ENCODE measurements around the gene NUDT8. TPM values are rescaled to one million over a fixed set of nuclear protein-coding genes. Genes with fewer than 3 reads are reported as not detected.

The NUDT8 gene
- total and polyA plus RNA-seq, 10 of the 15 experiments (the other 5 are each of a cell fraction or from before 2014, with no cell fraction given) = 0.32 to 18.2 (median 9.8) TPM

DNA sequence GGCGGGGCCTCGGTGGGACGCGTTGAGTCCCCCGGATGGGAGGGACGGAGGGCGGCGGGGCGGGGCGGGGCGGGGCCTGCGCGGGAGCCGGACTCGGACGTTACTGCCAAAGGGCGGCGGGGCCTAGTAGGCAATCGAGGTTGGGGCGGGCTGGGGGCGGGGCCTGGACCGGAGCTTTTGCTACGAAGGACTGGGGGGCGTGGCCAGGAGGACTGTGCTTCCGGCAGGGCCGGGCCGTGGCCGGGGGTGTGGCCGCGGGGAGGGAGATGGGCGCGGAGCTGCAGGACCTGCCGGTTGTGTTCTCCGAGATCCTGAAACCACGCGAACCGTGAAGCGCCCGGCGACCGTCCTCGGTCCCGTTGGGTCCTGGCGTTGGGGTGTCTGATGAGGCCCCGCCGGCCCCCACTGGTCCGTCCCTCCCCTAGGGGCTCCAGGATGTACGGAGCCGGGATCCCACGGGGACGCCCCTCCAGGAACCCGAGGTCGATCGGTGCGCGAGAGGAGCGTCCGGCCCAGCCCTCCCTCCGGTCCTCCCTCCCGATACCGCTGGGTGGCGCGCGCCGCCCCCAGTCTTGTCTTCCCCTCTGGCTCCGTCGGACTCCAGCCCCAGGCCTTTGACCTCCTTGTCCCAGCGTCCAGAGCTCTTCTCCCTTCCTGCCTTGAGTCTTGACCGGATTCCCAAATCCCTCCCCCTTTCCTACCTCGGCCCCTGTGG lies 648 bp upstream of the NUDT8 start (continued):
- TF ChIP-seq IKZF2 (IDR thresholded peaks at IDR 0.05) (peak; percentile 25 to 46; a peak in 2 of 4 replicates), SMAD1 (IDR thresholded peaks at IDR 0.05; ENCODE audit: low read depth, partially characterized antibody) (no peak), BACH1 (IDR thresholded peaks at IDR 0.05; ENCODE audit: borderline replicate concordance) (peak; percentile 74; the same call in 1 of the 2 replicates), MEF2B (IDR thresholded peaks at IDR 0.05; ENCODE audit: partially characterized antibody, poor library complexity, severe bottlenecking) (no peak), NRF1 (conservative IDR thresholded peaks at IDR 0.05; ENCODE audit: low read depth, low read length) (0 out of 2 replicates have a peak, but pooled peaks have one; percentile 1), ASH2L (IDR thresholded peaks at IDR 0.05; ENCODE audit: borderline replicate concordance, low read depth) (no peak), POLR2A (IDR thresholded peaks at IDR 0.05; ENCODE audit: low read depth, low read length) (peak; percentile 82), EP300 (IDR thresholded peaks at IDR 0.05; ENCODE audit: borderline replicate concordance in 1 of 2, control insufficient read depth in 1 of 2, low read depth in 2 of 2, low read length in 2 of 2) (no peak), SUZ12 (IDR thresholded peaks at IDR 0.05; ENCODE audit: unreplicated experiment) (no peak), SPI1 (IDR thresholded peaks at IDR 0.05; ENCODE audit: borderline replicate concordance, insufficient read depth, low read depth, low read length) (no peak), FOXK2 (IDR thresholded peaks at IDR 0.05) (no peak), ZSCAN29 (IDR thresholded peaks at IDR 0.05) (no peak), SUPT20H (IDR thresholded peaks at IDR 0.05; ENCODE audit: borderline replicate concordance, control insufficient read depth, low read depth, low read length) (no peak), TCF3 (IDR thresholded peaks at IDR 0.05; ENCODE audit: borderline replicate concordance, insufficient read depth, low read depth, low read length) (0 out of 2 replicates have a peak, but pooled peaks have one; percentile 19), TARDBP (IDR thresholded peaks at IDR 0.05; ENCODE audit: borderline replicate concordance) (no peak), MYB (IDR thresholded peaks at IDR 0.05; ENCODE audit: borderline replicate concordance, low read depth, low read length) (no peak), EED (IDR thresholded peaks at IDR 0.05; ENCODE audit: low read depth) (peak; percentile 31; the same call in 1 of the 2 replicates), RAD21 (IDR thresholded peaks at IDR 0.05; ENCODE audit: insufficient read depth, low read depth, low read length) (peak; percentile 56), RFX5 (IDR thresholded peaks at IDR 0.05; ENCODE audit: low read depth, low read length) (no peak), IKZF1 (conservative IDR thresholded peaks at IDR 0.05) (peak; percentile 80), ETV6 (conservative IDR thresholded peaks at IDR 0.05 in 1 of 2, IDR thresholded peaks at IDR 0.05 in 1 of 2; ENCODE audit: borderline replicate concordance in 1 of 2, low read depth in 1 of 2) (no peak)
- TF ChIP-seq, protein P1, sequence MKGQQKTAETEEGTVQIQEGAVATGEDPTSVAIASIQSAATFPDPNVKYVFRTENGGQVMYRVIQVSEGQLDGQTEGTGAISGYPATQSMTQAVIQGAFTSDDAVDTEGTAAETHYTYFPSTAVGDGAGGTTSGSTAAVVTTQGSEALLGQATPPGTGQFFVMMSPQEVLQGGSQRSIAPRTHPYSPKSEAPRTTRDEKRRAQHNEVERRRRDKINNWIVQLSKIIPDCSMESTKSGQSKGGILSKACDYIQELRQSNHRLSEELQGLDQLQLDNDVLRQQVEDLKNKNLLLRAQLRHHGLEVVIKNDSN (IDR thresholded peaks at IDR 0.05; ENCODE audit: borderline replicate concordance, extremely low read length, insufficient read depth, low read depth, low read length) = no peak
- TF ChIP-seq, protein P2, sequence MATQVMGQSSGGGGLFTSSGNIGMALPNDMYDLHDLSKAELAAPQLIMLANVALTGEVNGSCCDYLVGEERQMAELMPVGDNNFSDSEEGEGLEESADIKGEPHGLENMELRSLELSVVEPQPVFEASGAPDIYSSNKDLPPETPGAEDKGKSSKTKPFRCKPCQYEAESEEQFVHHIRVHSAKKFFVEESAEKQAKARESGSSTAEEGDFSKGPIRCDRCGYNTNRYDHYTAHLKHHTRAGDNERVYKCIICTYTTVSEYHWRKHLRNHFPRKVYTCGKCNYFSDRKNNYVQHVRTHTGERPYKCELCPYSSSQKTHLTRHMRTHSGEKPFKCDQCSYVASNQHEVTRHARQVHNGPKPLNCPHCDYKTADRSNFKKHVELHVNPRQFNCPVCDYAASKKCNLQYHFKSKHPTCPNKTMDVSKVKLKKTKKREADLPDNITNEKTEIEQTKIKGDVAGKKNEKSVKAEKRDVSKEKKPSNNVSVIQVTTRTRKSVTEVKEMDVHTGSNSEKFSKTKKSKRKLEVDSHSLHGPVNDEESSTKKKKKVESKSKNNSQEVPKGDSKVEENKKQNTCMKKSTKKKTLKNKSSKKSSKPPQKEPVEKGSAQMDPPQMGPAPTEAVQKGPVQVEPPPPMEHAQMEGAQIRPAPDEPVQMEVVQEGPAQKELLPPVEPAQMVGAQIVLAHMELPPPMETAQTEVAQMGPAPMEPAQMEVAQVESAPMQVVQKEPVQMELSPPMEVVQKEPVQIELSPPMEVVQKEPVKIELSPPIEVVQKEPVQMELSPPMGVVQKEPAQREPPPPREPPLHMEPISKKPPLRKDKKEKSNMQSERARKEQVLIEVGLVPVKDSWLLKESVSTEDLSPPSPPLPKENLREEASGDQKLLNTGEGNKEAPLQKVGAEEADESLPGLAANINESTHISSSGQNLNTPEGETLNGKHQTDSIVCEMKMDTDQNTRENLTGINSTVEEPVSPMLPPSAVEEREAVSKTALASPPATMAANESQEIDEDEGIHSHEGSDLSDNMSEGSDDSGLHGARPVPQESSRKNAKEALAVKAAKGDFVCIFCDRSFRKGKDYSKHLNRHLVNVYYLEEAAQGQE (IDR thresholded peaks at IDR 0.05; ENCODE audit: low read depth, low read length) = no peak
- TF ChIP-seq, protein P3, sequence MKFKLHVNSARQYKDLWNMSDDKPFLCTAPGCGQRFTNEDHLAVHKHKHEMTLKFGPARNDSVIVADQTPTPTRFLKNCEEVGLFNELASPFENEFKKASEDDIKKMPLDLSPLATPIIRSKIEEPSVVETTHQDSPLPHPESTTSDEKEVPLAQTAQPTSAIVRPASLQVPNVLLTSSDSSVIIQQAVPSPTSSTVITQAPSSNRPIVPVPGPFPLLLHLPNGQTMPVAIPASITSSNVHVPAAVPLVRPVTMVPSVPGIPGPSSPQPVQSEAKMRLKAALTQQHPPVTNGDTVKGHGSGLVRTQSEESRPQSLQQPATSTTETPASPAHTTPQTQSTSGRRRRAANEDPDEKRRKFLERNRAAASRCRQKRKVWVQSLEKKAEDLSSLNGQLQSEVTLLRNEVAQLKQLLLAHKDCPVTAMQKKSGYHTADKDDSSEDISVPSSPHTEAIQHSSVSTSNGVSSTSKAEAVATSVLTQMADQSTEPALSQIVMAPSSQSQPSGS (IDR thresholded peaks at IDR 0.05; ENCODE audit: low read length) = no peak
